Brain pericyte (primary cell): ENCODE measurements around the gene MTURN.
"Not testable (repeated sequence)": the region's sequence is repeated elsewhere in the genome, so short reads cannot be mapped to it uniquely, and the experiment has no call there.

Experiments used
- DNase-seq: peaks from one replicate; pipeline ENCODE4 v3.0.0-alpha.2; 2012; ENCODE audit warnings: low read depth, low spot score

Gene MTURN

GRCh38 chr7:30134611-30135300 lies at the start of gene MTURN:
Gene MTURN, plus strand, starts transcription at chr7:30134986. Its CDS starts 151 bp downstream, at chr7:30135137.
- DNase-seq: peak; percentile 30

DNA sequence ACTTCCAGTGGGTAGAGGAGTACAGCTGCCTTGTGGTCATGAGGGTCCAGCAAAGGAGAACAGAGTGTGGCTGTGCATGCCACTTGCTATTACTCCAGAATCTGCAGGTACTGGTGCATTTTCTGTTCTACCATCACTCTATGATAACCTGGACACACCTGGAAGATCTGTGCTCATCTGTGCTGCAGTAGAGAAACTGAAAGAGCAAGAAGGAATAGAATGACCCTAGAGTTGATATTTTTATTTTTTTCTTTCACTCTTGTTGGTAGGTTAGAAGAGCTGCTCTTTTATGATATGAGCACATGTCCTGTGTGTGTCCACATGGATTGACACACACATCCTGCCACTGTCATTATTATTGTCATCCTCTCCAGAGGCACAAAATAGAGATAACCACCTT lies 48.3 kb upstream of the MTURN start:
- no peak for DNase-seq

DNA sequence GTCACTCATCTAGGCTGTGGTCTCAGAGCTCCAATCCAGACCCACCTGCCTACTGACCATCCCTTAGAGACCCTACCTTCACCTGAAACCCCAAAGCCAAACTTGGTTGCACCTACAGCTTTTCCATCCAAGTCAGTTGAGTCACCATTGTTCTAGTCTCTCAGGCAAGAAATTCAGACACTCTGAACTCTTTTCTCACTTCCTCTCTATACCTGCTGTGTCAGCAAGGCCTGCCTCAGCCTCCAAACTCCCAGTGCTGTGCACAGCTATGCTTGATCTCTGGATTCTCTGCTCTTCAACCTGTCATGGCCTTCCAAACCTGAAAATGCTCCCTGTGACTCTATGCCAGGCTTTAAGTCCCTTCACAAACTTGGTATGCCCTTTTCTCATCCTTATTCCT lies 47.4 kb upstream of the MTURN start:
- no peak for DNase-seq

GRCh38 chr7:30088362-30088761 lies 46.4 kb upstream of the MTURN start:
- DNase-seq: no peak

DNA sequence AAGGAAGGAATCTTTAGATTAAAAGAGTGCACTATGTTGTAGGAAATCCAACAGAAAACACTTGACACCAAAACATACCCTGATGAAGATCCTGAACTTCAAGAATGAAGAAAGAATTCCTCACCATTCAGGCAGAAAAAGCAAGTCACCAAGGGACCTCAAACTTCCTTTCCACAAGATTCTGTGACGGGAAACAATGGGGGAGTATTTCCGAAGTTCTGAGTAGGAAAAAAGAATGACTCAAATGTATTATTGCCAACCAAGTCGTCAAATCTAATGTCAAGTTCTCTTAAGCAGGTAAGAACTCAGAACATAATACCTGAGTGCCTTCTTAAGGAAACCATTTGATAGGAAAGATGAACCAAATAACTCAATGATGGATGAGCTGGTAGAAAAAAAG lies 44.7 kb upstream of the MTURN start:
- DNase-seq: no peak

- DNase-seq: no peak
Measured at GRCh38 chr7:30091491-30091912, 43.3 kb upstream of the MTURN start.

- DNase-seq: no peak
Measured at GRCh38 chr7:30091987-30092386, 42.8 kb upstream of the MTURN start.

- DNase-seq: no peak
Measured at GRCh38 chr7:30093420-30093952, 41.3 kb upstream of the MTURN start.

DNA sequence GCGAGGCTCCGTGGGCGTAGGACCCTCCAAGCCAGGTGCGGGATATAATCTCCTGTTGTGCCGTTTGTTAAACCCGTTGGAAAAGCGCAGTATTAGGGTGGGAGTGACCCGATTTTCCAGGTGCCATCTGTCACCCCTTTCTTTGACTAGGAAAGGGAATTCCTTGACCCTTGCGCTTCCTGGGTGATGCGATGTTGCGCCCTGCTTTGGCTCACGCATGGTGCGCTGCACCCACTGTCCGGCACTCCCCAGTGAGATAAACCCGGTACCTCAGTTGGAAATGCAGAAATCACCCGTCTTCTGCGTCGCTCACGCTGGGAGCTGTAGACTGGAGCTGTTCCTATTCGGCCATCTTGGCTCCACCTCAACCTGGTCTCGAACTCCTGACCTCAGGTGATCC lies 36.2 kb upstream of the MTURN start:
- DNase-seq: not testable (repeated sequence)

DNA sequence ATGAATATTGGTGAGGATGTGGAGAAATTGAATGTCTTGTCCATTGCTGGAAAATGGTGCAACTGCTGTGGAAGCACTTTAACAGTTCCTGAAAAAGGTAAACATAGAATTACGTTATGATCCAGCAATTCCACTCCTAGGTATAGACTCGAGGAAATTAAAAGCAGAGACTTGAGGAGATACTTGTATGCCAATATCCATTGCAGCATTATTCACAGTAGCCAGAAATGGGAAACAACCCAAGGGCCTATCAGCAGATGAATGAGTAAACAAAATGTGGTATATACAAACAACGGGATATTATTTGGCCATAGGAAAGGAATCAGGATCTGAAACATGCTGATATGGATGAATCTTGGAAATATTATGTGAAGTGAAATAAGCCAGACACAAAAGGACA lies 32.5 kb upstream of the MTURN start:
- DNase-seq: no peak

DNA sequence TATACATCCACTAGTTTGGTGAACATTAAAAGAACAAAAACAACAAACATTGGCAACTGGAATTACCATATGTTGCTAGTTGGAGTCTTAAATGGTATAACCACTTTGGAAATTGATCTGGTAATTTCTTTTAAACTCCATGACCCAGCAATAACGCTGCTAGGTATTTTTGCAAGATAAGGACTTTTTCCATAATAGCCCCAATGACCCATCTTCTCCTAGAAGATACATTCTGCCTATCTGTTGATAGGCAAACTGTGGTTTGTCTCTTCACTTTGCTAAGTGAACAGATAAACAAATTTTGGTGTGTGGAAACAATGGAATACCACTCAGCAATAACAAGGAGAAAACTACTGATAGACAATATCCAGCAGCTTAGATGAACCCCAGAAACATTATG lies 30.6 kb upstream of the MTURN start:
- no peak for DNase-seq

DNA sequence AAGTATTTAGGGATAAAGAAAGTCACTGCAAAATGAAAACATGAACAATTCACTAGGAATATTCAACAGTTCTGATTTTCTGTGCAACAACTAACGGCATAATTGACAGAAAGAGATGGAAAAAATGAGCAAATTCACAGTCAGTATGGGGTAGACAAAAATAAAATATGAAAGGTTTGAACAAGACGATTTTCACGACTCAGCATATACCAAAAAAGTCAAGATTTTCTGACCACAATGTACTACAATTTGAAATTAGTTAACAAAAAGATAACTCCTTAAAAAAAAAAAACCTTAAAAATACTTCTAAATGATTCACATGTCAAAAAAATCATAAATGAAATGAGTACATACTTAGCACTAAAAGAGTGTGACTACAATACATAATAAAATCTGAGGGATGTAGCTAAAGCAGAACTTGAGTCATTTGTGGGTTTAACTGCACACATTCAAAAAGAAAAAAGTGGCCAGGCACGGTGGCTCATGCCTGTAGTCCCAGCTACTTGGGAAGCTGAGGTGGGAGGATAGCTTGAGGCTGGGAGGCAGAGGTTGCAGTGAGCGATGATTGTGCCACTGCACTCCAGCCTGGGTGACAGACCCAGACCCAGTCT lies 22.6 kb upstream of the MTURN start:
- no peak for DNase-seq

DNA sequence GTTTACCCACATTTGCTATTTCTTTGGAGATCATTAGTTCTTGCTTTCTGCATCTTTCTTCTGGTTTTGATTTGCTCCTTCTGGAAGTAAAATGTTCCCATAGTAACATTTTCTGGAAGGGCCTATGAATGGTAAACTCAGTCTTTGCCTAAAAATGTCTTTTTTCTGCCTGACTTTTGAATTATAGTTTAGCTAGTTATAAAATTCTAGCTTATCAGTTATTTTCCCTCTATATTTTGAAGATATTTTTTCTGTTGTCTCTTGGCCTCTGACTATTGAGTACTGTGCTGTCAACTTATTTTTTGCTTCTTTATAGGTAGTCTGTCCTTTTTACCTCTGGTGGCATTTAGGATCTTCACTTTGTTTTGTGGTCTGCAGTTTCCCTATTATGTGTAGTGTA lies 21.6 kb upstream of the MTURN start:
- DNase-seq: no peak

GRCh38 chr7:30114536-30115238 lies 20.1 kb upstream of the MTURN start:
- DNase-seq: no peak

GRCh38 chr7:30115709-30116297 lies 19.0 kb upstream of the MTURN start:
- DNase-seq: no peak

DNA sequence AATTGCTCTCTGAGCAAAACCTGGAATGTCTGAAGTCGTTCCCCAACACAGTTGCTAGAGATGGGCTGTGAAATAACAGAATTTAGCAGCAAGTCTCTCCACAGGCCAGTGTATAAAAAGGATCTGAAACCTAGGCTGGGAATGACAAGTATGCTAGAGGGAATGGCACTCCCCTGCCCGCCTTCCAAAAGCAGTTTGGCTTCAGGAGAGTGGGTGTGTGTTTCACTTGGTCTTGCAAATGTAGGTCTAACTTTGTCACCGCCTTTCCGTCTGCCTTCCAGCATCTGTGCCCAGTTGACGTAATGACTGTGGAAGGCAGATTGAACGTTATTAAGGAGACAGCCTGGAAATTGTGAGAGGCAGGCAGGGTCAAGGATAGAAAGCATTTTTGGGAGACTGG lies 18.0 kb upstream of the MTURN start:
- no peak for DNase-seq

- no peak for DNase-seq
Measured at GRCh38 chr7:30117896-30118295, 16.9 kb upstream of the MTURN start.

- no peak for DNase-seq
Measured at GRCh38 chr7:30119890-30120577, 14.8 kb upstream of the MTURN start.

GRCh38 chr7:30133736-30134610 lies 813 bp upstream of the MTURN start:
- no peak for DNase-seq

GRCh38 chr7:30135301-30136116 lies 723 bp downstream of the MTURN start:
- DNase-seq: no peak
